ENCODE results near the gene DDX59. TPM values are rescaled to one million over a fixed set of nuclear protein-coding genes. Genes with fewer than 3 reads are reported as not detected.

Gene DDX59
- total RNA-seq, 1 donor from 2014 or later = 16.2 TPM

DNA sequence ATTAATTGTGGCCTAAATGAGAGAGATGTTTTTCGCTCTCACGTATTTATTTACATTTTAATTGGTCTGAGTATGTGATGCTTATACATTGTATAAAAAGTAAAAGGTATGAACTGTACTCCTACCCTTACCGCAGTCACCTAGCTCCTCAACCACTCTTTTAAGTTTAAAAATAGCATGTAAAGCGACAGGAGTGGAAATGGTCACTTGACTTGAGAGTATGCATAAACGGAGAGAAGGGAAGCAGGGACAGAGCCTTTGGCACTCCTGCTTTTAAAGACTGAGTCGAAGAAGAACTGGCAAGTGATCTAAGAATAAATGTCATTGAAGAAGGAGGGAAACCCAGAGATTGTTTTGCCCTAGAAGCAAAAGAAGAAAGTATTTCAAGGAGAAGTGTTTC is 11.5 kb upstream of the DDX59 start:
- H3K4me1 ChIP-seq = no peaks in the 10 kb centered on the region
- no peaks in the 10 kb centered on the region for H3K36me3 ChIP-seq
- TF ChIP-seq, protein P1, sequence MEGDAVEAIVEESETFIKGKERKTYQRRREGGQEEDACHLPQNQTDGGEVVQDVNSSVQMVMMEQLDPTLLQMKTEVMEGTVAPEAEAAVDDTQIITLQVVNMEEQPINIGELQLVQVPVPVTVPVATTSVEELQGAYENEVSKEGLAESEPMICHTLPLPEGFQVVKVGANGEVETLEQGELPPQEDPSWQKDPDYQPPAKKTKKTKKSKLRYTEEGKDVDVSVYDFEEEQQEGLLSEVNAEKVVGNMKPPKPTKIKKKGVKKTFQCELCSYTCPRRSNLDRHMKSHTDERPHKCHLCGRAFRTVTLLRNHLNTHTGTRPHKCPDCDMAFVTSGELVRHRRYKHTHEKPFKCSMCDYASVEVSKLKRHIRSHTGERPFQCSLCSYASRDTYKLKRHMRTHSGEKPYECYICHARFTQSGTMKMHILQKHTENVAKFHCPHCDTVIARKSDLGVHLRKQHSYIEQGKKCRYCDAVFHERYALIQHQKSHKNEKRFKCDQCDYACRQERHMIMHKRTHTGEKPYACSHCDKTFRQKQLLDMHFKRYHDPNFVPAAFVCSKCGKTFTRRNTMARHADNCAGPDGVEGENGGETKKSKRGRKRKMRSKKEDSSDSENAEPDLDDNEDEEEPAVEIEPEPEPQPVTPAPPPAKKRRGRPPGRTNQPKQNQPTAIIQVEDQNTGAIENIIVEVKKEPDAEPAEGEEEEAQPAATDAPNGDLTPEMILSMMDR (IDR thresholded peaks at IDR 0.05) = no peak
- TF ChIP-seq POLR2A (IDR thresholded peaks at IDR 0.05) (no peak), POLR2AphosphoS5 (IDR thresholded peaks at IDR 0.05; ENCODE audit: insufficient read depth in 1 of 2, low read depth in 1 of 2) (no peak)
- H3K9me3 ChIP-seq = no peaks in the 10 kb centered on the region
- H3K27me3 ChIP-seq = no peaks in the 10 kb centered on the region
- H3K27ac ChIP-seq = no peak overlapping the region
- no peak overlapping the region for H3K4me3 ChIP-seq
- intact Hi-C loops (cut with DNase I) = no loop called here
- DNase-seq (ENCODE audit: extremely low spot score in 2 of 2) = no peak

GRCh38 chr1:200676829-200677228 is 7.1 kb upstream of the DDX59 start:
- Histone ChIP-seq H3K36me3 (no peaks in the 10 kb centered on the region), H3K9me3 (no peaks in the 10 kb centered on the region), H3K27ac (no peak overlapping the region), H3K27me3 (no peaks in the 10 kb centered on the region), H3K4me3 (no peak overlapping the region), H3K4me1 (no peaks in the 10 kb centered on the region)
- no peak for TF ChIP-seq POLR2AphosphoS5 (IDR thresholded peaks at IDR 0.05; ENCODE audit: insufficient read depth in 1 of 2, low read depth in 1 of 2)
- TF ChIP-seq, protein P1 (IDR thresholded peaks at IDR 0.05) = no peak
- TF ChIP-seq POLR2A (IDR thresholded peaks at IDR 0.05) = no peak
- DNase-seq (ENCODE audit: extremely low spot score in 2 of 2) = no peak
- intact Hi-C loops (cut with DNase I) = no loop called here

- H3K27me3 ChIP-seq = no peaks in the 10 kb centered on the region
- no peak for TF ChIP-seq POLR2A (IDR thresholded peaks at IDR 0.05)
- TF ChIP-seq POLR2AphosphoS5 (IDR thresholded peaks at IDR 0.05; ENCODE audit: insufficient read depth in 1 of 2, low read depth in 1 of 2) = no peak
- TF ChIP-seq, protein P1 (IDR thresholded peaks at IDR 0.05) = no peak
- no peak for DNase-seq (ENCODE audit: extremely low spot score in 2 of 2)
- intact Hi-C loops (cut with DNase I) = loop anchor here (2.0 kb wide), 1 partner anchor 113 kb away; no protein-coding TSS in a partner anchor
- no peak overlapping the region for H3K27ac ChIP-seq
- no peaks in the 10 kb centered on the region for H3K36me3 ChIP-seq
- no peaks in the 10 kb centered on the region for H3K9me3 ChIP-seq
- H3K4me1 ChIP-seq = no peaks in the 10 kb centered on the region
- no peak overlapping the region for H3K4me3 ChIP-seq
Observed at GRCh38 chr1:200675588-200675852, 5.8 kb upstream of the DDX59 start.

- Histone ChIP-seq H3K4me1 (no peaks in the 10 kb centered on the region), H3K27ac (no peak overlapping the region), H3K36me3 (no peaks in the 10 kb centered on the region), H3K9me3 (no peaks in the 10 kb centered on the region), H3K4me3 (no peak overlapping the region), H3K27me3 (no peaks in the 10 kb centered on the region)
- intact Hi-C loops (cut with DNase I) = loop anchor here (2.0 kb wide), 1 partner anchor 114 kb away; no protein-coding TSS in a partner anchor
- TF ChIP-seq POLR2AphosphoS5 (IDR thresholded peaks at IDR 0.05; ENCODE audit: insufficient read depth in 1 of 2, low read depth in 1 of 2) (no peak), POLR2A (IDR thresholded peaks at IDR 0.05) (no peak)
- TF ChIP-seq, protein P1 (IDR thresholded peaks at IDR 0.05) = no peak
- no peak for DNase-seq (ENCODE audit: extremely low spot score in 2 of 2)
Observed at GRCh38 chr1:200674838-200675587, 5.3 kb upstream of the DDX59 start.

Data from vagina (tissue), 2 donors.